ENCODE measurements around the gene FCER1A.

The FCER1A gene

DNA sequence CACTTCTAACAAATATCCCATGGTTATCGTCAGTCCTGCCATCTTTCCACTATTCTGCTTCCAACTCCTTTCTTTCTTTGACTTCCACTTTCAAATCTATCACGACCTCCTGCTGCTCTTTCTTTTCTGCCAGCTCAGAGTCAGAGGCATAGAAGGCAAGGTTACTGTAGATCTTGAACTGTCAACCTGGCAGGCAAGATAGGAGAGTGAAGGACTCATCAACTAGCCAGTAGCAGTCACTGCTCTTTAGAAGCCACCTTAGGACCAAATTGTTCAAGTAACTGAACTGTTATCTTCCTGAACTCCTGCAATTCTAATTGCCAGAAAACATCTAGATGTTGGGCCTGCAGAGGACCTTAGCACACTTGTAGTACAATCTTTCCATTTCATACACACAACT lies 13.1 kb upstream of the FCER1A start:
- no peaks in the 10 kb centered on the region for H3K9me3 ChIP-seq (ENCODE audit: insufficient read depth, low read length)
- H4K20me1 ChIP-seq (ENCODE audit: insufficient read depth, low read length), result no peaks in the 10 kb centered on the region
- H3K9ac ChIP-seq (ENCODE audit: low read length), result no peak overlapping the region
- no peak overlapping the region for H2AFZ ChIP-seq (ENCODE audit: low read depth, low read length)
- no peak overlapping the region for H3K4me2 ChIP-seq (ENCODE audit: low read length)
- peaks cover 4% of the 10 kb centered on the region; the same call in 1 of the 2 replicates for H3K4me1 ChIP-seq (ENCODE audit: low read length)
- no peaks in the 10 kb centered on the region for H3K79me2 ChIP-seq (ENCODE audit: low read length)
- TF ChIP-seq, protein P1, sequence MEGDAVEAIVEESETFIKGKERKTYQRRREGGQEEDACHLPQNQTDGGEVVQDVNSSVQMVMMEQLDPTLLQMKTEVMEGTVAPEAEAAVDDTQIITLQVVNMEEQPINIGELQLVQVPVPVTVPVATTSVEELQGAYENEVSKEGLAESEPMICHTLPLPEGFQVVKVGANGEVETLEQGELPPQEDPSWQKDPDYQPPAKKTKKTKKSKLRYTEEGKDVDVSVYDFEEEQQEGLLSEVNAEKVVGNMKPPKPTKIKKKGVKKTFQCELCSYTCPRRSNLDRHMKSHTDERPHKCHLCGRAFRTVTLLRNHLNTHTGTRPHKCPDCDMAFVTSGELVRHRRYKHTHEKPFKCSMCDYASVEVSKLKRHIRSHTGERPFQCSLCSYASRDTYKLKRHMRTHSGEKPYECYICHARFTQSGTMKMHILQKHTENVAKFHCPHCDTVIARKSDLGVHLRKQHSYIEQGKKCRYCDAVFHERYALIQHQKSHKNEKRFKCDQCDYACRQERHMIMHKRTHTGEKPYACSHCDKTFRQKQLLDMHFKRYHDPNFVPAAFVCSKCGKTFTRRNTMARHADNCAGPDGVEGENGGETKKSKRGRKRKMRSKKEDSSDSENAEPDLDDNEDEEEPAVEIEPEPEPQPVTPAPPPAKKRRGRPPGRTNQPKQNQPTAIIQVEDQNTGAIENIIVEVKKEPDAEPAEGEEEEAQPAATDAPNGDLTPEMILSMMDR (IDR thresholded peaks at IDR 0.05; ENCODE audit: low read depth, low read length), result no peak
- no peak for TF ChIP-seq EZH2phosphoT487 (IDR thresholded peaks at IDR 0.05; ENCODE audit: low read depth)
- H3K27me3 ChIP-seq (ENCODE audit: low read depth, low read length), result no peaks in the 10 kb centered on the region
- H3K27ac ChIP-seq (ENCODE audit: low read length), result no peak overlapping the region
- H3K36me3 ChIP-seq (replicated peaks; ENCODE audit: low read depth, low read length), result no peaks in the 10 kb centered on the region
- no peak overlapping the region for H3K4me3 ChIP-seq (ENCODE audit: low read length)

DNA sequence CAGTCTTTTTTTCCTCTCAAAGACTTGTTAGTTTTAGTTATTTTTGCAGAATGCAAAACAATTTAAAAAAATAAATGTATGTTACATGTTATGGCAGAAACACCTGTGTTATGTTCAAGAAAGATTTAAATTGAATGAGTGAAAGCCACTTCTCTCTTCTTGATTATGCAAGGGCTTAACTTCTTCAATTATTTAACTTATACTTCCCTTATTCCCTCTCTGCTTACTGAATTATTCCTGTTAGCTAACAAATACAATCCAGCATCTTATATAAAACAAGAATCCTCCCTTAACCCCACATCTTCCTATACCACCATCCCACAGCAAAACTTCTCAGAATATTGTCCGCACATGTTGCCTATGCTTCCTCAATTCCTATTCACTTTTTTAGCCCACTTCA lies 10.7 kb upstream of the FCER1A start:
- H2AFZ ChIP-seq (ENCODE audit: low read depth, low read length), result no peak overlapping the region
- H3K4me2 ChIP-seq (ENCODE audit: low read length), result no peak overlapping the region
- no peaks in the 10 kb centered on the region for H3K9me3 ChIP-seq (ENCODE audit: insufficient read depth, low read length)
- no peaks in the 10 kb centered on the region for H3K36me3 ChIP-seq (replicated peaks; ENCODE audit: low read depth, low read length)
- no peaks in the 10 kb centered on the region for H3K27me3 ChIP-seq (ENCODE audit: low read depth, low read length)
- peaks cover 4% of the 10 kb centered on the region; the same call in 1 of the 2 replicates for H3K4me1 ChIP-seq (ENCODE audit: low read length)
- H3K4me3 ChIP-seq (ENCODE audit: low read length), result no peak overlapping the region
- no peak overlapping the region for H3K9ac ChIP-seq (ENCODE audit: low read length)
- TF ChIP-seq, protein P1 (IDR thresholded peaks at IDR 0.05; ENCODE audit: low read depth, low read length), result no peak
- no peak for TF ChIP-seq EZH2phosphoT487 (IDR thresholded peaks at IDR 0.05; ENCODE audit: low read depth)
- H3K79me2 ChIP-seq (ENCODE audit: low read length), result no peaks in the 10 kb centered on the region
- H4K20me1 ChIP-seq (ENCODE audit: insufficient read depth, low read length), result no peaks in the 10 kb centered on the region
- H3K27ac ChIP-seq (ENCODE audit: low read length), result no peak overlapping the region

DNA sequence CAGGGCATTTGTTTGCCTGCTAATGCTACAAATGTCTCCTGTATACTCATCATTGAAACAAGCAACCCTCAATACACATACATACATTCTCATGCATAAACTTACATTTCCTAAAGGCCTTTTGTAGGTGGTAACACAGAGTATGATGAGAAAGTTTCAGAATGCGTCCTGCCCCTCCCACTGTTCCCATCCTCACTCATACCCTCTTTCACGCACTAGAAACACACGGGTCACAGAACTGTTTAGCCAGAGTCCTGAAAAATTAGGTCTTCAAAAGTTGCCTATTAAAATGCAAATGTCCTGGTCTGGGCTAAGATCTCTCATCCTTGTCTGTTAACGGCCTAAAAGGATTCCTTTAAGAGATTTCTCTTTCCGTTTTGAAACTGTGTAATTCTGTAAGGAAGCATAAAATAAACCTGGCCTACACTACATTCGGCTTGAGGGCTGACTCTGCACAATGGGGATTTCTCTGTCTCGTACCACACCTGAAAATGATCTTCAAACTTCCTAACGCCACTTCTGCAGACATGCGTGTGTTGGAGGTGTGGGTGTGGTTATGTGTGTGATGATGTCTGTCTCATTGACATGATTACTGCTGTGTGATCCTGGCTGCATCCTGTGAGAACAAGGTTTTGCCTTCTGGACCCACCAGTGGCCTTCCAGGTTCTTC lies 5.3 kb upstream of the FCER1A start:
- H3K36me3 ChIP-seq (replicated peaks; ENCODE audit: low read depth, low read length), result no peaks in the 10 kb centered on the region
- peaks cover 11% of the 10 kb centered on the region for H3K4me1 ChIP-seq (ENCODE audit: low read length)
- H3K4me3 ChIP-seq (ENCODE audit: low read length), result no peak overlapping the region
- H3K27ac ChIP-seq (ENCODE audit: low read length), result no peak overlapping the region
- no peaks in the 10 kb centered on the region for H4K20me1 ChIP-seq (ENCODE audit: insufficient read depth, low read length)
- 0 out of 2 replicates have a peak overlapping the region, but pooled peaks have one; percentile 8 for H2AFZ ChIP-seq (ENCODE audit: low read depth, low read length)
- no peaks in the 10 kb centered on the region for H3K79me2 ChIP-seq (ENCODE audit: low read length)
- no peaks in the 10 kb centered on the region for H3K27me3 ChIP-seq (ENCODE audit: low read depth, low read length)
- no peaks in the 10 kb centered on the region for H3K9me3 ChIP-seq (ENCODE audit: insufficient read depth, low read length)
- no peak overlapping the region for H3K9ac ChIP-seq (ENCODE audit: low read length)
- TF ChIP-seq, protein P1 (IDR thresholded peaks at IDR 0.05; ENCODE audit: low read depth, low read length), result no peak
- no peak for TF ChIP-seq EZH2phosphoT487 (IDR thresholded peaks at IDR 0.05; ENCODE audit: low read depth)
- H3K4me2 ChIP-seq (ENCODE audit: low read length), result no peak overlapping the region; the same call in 1 of the 2 replicates

DNA sequence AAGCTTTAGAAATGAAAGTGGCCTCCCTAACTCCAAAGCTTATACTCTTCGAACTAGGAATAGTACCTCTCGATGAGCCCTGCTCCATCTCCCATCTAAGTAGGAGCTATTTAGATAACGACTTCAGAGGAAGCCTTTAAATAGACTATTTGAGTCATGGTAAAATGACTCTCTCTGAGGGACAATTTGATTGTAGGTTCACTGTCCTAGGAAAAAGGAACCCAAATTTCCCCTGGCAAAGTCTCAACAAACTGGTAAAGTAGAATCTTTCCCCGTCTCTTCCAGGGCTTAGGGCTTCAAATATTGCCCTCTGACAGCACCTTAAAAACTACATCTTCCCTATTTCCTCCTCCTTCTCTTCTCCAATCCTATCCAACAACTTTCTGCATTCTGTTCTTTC lies 2.0 kb upstream of the FCER1A start:
- H4K20me1 ChIP-seq (ENCODE audit: insufficient read depth, low read length), result no peaks in the 10 kb centered on the region
- H3K4me1 ChIP-seq (ENCODE audit: low read length), result peaks cover 19% of the 10 kb centered on the region
- no peaks in the 10 kb centered on the region for H3K79me2 ChIP-seq (ENCODE audit: low read length)
- no peak overlapping the region for H3K4me2 ChIP-seq (ENCODE audit: low read length)
- H3K4me3 ChIP-seq (ENCODE audit: low read length), result no peak overlapping the region
- H3K36me3 ChIP-seq (replicated peaks; ENCODE audit: low read depth, low read length), result no peaks in the 10 kb centered on the region
- no peaks in the 10 kb centered on the region for H3K27me3 ChIP-seq (ENCODE audit: low read depth, low read length)
- H3K9ac ChIP-seq (ENCODE audit: low read length), result no peak overlapping the region
- no peaks in the 10 kb centered on the region for H3K9me3 ChIP-seq (ENCODE audit: insufficient read depth, low read length)
- TF ChIP-seq, protein P1 (IDR thresholded peaks at IDR 0.05; ENCODE audit: low read depth, low read length), result no peak
- no peak overlapping the region for H3K27ac ChIP-seq (ENCODE audit: low read length)
- no peak overlapping the region for H2AFZ ChIP-seq (ENCODE audit: low read depth, low read length)
